Melanocyte of skin (primary cell): Measurements from ENCODE around the gene METTL26. TPM values are rescaled to one million over a fixed set of nuclear protein-coding genes. Genes with fewer than 3 reads are reported as not detected.

Source experiments
- total RNA-seq, 2 donors: library from RNA; depleted of rRNA; stranded (reverse); fragments of >200 nt; gene quantifications; 2 replicates each; pipeline ENCODE4 v1.2.3, GENCODE V29; 2012

METTL26 gene
- 10 to 100 TPM; 51.6 to 57.3 TPM for total RNA-seq

DNA sequence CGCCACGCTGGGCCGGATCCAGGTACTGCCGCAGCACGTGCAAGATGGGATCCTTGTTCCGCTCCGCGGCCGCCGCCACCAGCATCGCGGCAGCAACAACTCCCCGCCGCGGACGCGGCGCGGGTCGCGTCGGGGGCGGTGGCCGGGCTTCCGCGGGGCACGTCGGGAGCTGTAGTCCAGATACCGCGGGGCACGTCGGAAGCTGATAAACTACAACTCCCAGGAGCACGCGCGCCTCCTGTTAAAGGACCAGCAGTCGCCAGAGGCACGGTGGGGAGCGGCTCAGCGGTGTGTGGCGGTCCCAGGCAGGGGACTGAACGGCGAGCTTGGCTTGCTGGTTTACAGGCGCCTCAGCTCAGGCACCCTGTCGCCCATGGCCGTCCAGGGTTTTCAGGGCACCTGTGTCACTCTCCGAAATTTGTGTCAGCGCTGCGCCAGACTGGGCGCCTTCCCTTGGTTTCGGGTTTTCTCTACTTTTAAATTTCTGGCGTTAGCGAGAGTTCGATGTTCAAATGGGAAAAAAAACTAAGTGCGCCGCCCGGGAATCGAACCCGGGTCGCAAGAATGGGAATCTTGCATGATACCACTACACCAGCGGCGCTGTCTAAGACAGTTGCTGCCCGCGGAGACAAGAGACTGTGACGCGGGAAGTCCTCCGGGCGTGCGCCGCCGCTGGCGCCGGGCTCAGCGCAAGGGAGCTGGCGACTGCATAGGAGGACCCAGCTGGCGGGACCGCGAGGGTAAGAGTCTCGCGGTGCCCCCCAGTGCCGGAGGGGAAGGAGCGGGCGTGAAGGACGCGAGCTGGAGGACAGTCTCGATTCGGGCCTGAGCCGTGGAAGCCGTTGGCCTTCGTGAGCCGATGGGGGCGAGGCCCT lies at the start of gene METTL26:
METTL26 (minus strand) TSS at position 100 of the 875 bp plus-strand sequence; CDS start at position 85, 15 bp downstream.

GRCh38 chr16:684071-684794 lies 48.1 kb upstream of the METTL26 start, which contains the start of gene JMJD8:
TSS of gene JMJD8 (minus strand) at chr16:684334. CDS start at chr16:684319, 15 bp downstream.

GRCh38 chr16:679814-680624 lies 43.9 kb upstream of the METTL26 start, which contains the start of gene STUB1:
TSS of gene STUB1 (plus strand) at chr16:680410. CDS start at chr16:680526, 116 bp downstream.

GRCh38 chr16:674968-675883 lies 39.1 kb upstream of the METTL26 start, which contains the start of gene RHBDL1:
TSS of gene RHBDL1 (plus strand) at chr16:675671. CDS start at chr16:675791, 120 bp downstream.

DNA sequence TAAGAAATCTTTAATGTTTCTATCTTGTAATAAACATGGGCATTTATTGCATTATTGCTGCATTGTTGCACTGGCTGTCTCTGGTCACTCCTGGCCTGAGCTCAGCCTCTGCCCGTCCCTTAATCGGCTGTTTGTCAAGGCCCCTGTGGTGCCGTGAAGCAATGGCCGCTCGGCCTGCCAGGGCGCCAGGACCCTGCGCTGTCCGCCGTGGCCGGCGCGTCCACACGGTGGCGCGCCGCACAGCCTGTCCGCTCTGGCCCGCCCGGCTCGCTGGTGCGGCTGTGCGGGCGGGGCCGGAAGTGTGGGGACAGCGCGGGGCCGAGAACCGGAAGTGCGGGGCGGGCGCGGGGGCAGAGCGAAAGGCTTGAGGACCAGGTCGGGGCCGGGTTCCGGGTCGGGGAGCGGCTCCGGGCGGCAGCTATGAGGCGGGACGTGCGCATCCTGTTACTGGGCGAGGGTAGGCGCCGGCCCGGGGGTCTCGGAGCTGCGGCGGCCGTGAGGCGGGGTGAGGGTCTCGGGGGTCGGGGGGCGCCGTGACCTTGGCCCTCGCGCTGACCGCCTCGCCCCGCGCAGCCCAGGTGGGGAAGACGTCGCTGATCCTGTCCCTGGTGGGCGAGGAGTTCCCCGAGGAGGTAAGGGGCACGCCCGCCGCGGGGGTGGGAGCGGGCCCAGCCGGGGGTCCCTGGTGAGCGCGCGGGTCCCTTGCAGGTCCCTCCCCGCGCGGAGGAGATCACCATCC lies 31.8 kb upstream of the METTL26 start, which contains the start of gene RHOT2:
RHOT2 (plus strand) TSS at position 353 of the 739 bp plus-strand sequence; CDS start at position 421, 68 bp downstream.

DNA sequence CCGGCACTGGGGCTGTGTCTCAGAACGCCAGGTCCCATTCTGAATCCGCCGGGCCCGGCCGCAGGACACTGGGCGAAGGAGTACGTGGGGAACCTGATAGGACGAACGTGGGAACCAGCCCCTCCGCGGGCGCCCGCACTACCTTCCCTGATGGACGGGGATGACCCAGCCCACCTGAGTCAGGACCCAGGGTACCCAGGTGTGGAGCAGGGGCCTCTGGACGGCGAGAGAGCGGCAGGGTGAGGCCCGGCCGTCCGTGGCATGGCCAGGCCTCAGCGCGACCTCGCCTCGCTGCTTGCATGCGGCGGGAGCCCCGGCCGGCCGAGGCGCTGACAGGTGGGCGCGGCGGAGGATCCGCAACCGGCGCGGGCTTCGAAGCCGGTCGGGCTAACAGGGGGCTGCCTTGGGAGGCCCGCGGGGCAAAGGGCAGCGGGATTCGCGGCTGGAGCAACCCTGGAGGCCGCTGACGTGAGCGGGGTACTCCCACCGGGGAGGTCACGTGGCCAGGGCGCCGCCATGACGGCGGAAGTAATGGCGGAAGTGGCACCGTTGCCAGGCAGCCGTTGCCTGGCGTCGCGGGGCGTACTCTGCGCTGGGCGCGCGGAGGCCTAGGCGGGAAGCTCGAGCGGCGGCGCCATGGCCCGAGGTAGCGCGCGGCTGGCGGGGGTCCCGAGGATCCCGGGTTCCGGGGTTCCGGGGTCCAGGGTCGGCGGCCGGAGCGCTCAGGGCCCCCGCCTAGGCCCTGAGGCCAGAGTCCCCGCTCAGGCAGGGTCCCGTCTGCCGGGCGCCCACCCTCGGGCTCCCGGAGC lies 12.9 kb upstream of the METTL26 start, which contains the start of gene WDR90:
WDR90 (plus strand) TSS at position 585 of the 809 bp plus-strand sequence; CDS start at position 637, 52 bp downstream.

DNA sequence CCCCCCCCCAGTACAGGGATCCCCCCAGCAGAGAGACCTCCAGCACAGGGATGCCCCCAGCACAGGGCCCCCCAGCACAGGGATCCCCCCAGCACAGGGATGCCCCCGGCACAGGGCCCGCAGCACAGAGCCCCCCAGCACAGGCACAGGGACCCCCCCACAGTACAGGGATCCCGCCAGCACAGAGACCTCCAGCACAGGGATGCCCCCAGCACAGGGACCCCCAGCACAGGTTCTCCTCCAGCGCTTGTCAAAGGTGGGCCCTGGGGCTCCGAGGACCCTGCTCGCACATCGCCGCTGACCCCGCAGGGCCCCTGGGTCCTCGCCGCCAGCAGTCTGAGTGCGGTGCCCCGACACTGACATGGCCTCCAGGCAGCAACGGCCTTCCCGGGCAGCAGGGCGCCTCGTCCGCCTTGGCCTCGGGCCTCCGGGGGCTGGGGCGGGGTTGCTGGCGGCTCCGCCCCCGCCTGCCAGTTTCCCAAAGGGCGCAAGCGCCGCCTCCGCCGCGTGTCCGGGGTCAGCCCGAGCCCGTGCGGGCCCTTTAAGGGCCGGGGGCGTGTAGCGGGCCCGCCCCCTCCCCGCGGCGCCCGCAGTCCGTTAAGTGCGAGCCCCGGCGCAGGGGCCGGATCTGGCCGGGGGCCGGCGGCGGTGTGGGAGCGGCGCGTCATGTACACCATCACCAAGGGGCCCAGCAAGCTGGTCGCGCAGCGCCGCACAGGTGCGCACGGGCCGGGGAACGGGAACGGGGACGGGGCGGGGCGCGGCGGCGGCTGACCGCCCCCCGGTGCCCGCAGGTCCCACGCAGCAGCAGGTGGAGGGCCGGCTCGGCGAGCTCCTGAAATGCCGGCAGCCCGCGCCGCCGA lies 5.5 kb upstream of the METTL26 start, which contains the start of gene MCRIP2:
MCRIP2 (plus strand) TSS at position 503 of the 863 bp plus-strand sequence; CDS start at position 667, 164 bp downstream.

DNA sequence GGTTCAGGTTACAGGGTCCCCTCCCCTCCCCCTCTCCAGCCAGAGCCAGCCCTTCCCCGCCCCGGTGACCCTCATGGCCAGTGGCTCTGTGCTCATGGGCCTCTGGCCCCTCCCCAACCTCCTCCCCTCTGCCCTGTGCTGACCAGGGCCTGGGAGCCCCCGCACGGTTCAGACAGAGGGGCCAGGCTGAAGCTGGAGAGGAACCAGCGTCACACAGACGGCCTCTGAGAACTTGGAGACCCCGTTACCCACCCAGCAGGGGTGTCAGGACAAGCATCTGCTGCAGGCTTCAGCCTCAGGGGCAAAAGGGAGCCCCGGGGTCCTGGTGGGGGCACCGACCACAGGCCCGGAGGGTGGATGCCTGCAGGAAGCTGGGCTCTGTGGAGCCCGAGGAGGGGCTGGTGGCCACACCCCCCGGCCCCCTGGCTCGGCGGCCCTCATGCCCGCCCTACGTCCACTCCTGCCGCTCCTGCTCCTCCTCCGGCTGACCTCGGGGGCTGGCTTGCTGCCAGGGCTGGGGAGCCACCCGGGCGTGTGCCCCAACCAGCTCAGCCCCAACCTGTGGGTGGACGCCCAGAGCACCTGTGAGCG lies 5.2 kb downstream of the METTL26 start, which contains the start of gene WFIKKN1:
WFIKKN1 (plus strand) TSS at position 171 of the 591 bp plus-strand sequence; CDS start at position 440, 269 bp downstream.

DNA sequence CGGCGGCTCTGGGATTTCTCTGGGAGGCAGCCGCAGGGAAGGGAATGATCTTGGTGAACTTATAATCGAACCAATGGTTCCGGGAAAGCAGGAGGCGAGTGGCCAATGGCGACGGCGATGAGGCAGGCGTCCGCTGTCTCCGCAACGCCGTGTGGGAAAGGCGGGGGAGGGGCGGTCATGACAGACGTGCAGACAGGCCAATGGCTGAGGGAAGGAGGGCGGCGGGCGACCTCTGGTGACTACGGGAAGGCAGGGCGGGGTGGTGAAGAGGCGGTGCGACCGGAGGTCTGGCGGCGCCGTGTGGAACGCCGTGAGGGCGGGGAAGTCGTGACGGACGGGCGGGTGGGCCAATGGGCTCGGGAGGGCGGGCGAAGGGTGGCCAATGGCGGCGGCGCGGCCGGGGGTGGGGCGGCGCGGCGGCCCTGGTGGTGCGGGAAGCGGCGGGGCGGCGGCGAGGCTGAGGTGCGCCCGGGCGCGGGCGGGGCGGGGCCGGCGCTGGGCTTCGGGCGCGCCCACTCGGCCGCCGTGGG lies 46.4 kb downstream of the METTL26 start, which contains the start of gene RAB40C:
RAB40C (plus strand) TSS at position 409 of the 530 bp plus-strand sequence. CDS start 226 bp downstream, outside the sequence.

Other genes starting within 250 kb of the METTL26 start
- 100 to 1,000 TPM; 128 to 155 TPM for gene NME4, start 239.1 kb downstream of the METTL26 start, total RNA-seq
- gene DECR2, start 234.4 kb downstream of the METTL26 start, total RNA-seq, result 10 to 100 TPM; 15.3 to 22.0 TPM
- gene RAB11FIP3, start 210.7 kb downstream of the METTL26 start, total RNA-seq, result 10 to 100 TPM; 15.3 to 21.7 TPM
- 10 to 100 TPM; 35.4 to 47.3 TPM for gene CAPN15, start 108.6 kb downstream of the METTL26 start, total RNA-seq
- not detected for gene PRR35, start 75.9 kb downstream of the METTL26 start, total RNA-seq
- 1 to 10 TPM; 2.0 to 2.4 TPM for gene NHLRC4, start 69.3 kb downstream of the METTL26 start, total RNA-seq
- gene PIGQ, start 66.3 kb downstream of the METTL26 start, total RNA-seq, result 10 to 100 TPM; 36.8 to 38.3 TPM
- 1 to 10 TPM; 7.0 to 7.2 TPM for gene RAB40C, start 46.2 kb downstream of the METTL26 start, total RNA-seq
- under 1 TPM; under 0.01 to 0.34 TPM for gene WFIKKN1, start 5.3 kb downstream of the METTL26 start, total RNA-seq
- gene MCRIP2, start 5.5 kb upstream of the METTL26 start, total RNA-seq, result 10 to 100 TPM; 21.7 to 36.0 TPM
- 10 to 100 TPM; 12.4 to 16.7 TPM for gene WDR90, start 13.1 kb upstream of the METTL26 start, total RNA-seq
- gene RHOT2, start 31.8 kb upstream of the METTL26 start, total RNA-seq, result 10 to 100 TPM; 39.9 to 51.0 TPM
- under 1 TPM; 0.33 to 0.69 TPM for gene RHBDL1, start 39.4 kb upstream of the METTL26 start, total RNA-seq
- gene STUB1, start 44.1 kb upstream of the METTL26 start, total RNA-seq, result 100 to 1,000 TPM; 124 to 153 TPM
- gene JMJD8, start 48.0 kb upstream of the METTL26 start, total RNA-seq, result 10 to 100 TPM; 35.4 to 36.3 TPM
- 10 to 100 TPM in 1 of 2 donors, 1 to 10 TPM in 1; 9.6 to 10.3 TPM for gene WDR24, start 54.1 kb upstream of the METTL26 start, total RNA-seq
- under 1 TPM in 1 of 2 donors, not detected in 1; under 0.01 TPM for gene FBXL16, start 69.5 kb upstream of the METTL26 start, total RNA-seq
- 10 to 100 TPM; 54.0 to 93.6 TPM for gene METRN, start 78.8 kb upstream of the METTL26 start, total RNA-seq
- gene ANTKMT, start 84.8 kb upstream of the METTL26 start, total RNA-seq, result 10 to 100 TPM; 23.4 to 28.0 TPM
- gene CCDC78, start 90.1 kb upstream of the METTL26 start, total RNA-seq, result 1 to 10 TPM; 3.1 to 6.0 TPM
- 10 to 100 TPM; 31.3 to 34.3 TPM for gene HAGHL, start 90.8 kb upstream of the METTL26 start, total RNA-seq
- 10 to 100 TPM; 33.4 to 40.0 TPM for gene CIAO3, start 104.7 kb upstream of the METTL26 start, total RNA-seq
- not detected for gene MSLN, start 124.4 kb upstream of the METTL26 start, total RNA-seq
- gene RPUSD1, start 152.1 kb upstream of the METTL26 start, total RNA-seq, result 10 to 100 TPM; 34.8 to 41.6 TPM
- gene CHTF18, start 152.3 kb upstream of the METTL26 start, total RNA-seq, result 10 to 100 TPM; 18.6 to 31.6 TPM
- gene GNG13, start 164.4 kb upstream of the METTL26 start, total RNA-seq, result not detected